K562 (cell line): ENCODE data around the gene ATP4B. TPM values are rescaled to one million over a fixed set of nuclear protein-coding genes. Genes with fewer than 3 reads are reported as not detected.

Experiments used
- ATAC-seq: fragments of 200-7000 bp; cut with Tn5 transposase; 3 replicates; pipeline ENCODE4 v1.9.1; 2020; ENCODE audit warnings: moderate library complexity
- BruUV-seq: library from RNA; stranded (reverse); fragments of 400-500 nt; replicated peaks from 2 replicates; lab custom pipeline; 2021; lab: Mats Ljungman, UMichigan
- CTCF ChIA-PET: fragments of 300-600 bp; formaldehyde crosslinking; extraction: SDS; loops from one replicate; lab custom pipeline; 2021; ENCODE audit warnings: low intra/inter-chr PET ratio; lab: Yijun Ruan, JAX
- POLR2A ChIA-PET: fragments of 300-600, 350-650 bp; sonication (Branson Sonifier 250); formaldehyde crosslinking; extraction: SDS; loops from one replicate; lab custom pipeline; 2021; ENCODE audit warnings: antibody characterized with exemption, inconsistent platforms; lab: Yijun Ruan, JAX
- DNase-seq, 4 experiments: peaks; one replicate each; pipeline versions ENCODE4 v3.0.0 to v3.0.0-alpha.2; 2011 to 2018; ENCODE audit warnings: low spot score in 3 of 4, mixed read lengths in 3 of 4; ENCODE audit errors: extremely low read depth in 1 of 4
- FAIRE-seq: peaks from 2 replicates; lab custom pipeline; 2011; peaks lifted over from hg19 to GRCh38; lab: Jason Lieb, UNC
- H2AFZ ChIP-seq: 2 replicates; pipeline ENCODE4 v1.6.0; 2011; ENCODE audit warnings: low read depth, low read length, control low read depth, inconsistent platforms
- H3K27ac ChIP-seq: fragments of 200-600 bp; 3 replicates; pipeline ENCODE4 v1.8.0; 2011; ENCODE audit warnings: low read depth, mild to moderate bottlenecking, control low read depth, inconsistent platforms, low read length, moderate library complexity, mixed read lengths; ENCODE audit errors: extremely low read depth
- H3K27me3 ChIP-seq, 2 experiments: fragments of 300-600 bp in 1 of 2; 2 replicates in 1 of 2; 3 replicates in 1 of 2; pipeline versions ENCODE4 v1.6.0 to v1.8.0; 2011; ENCODE audit warnings: inconsistent platforms in 2 of 2, low read length in 2 of 2, mild to moderate bottlenecking in 1 of 2, mixed read lengths in 1 of 2, moderate library complexity in 1 of 2; ENCODE audit not compliant: control insufficient read depth in 2 of 2, insufficient read depth in 2 of 2
- H3K36me3 ChIP-seq: fragments of 300-600 bp; 3 replicates; pipeline ENCODE4 v1.8.0; 2011; ENCODE audit warnings: mild to moderate bottlenecking, low read length, inconsistent platforms; ENCODE audit not compliant: control insufficient read depth, insufficient read depth
- H3K4me1 ChIP-seq, 2 experiments: fragments of 200-600 bp in 1 of 2; replicated peaks in 1 of 2; 2 replicates in 1 of 2; 3 replicates in 1 of 2; pipeline versions ENCODE4 v1.5.1 to v1.8.0; 2011; ENCODE audit warnings: inconsistent platforms in 2 of 2, low read length in 2 of 2, mild to moderate bottlenecking in 1 of 2, mixed read lengths in 1 of 2, moderate library complexity in 1 of 2; ENCODE audit not compliant: control insufficient read depth in 2 of 2, insufficient read depth in 2 of 2
- H3K4me2 ChIP-seq: 2 replicates; pipeline ENCODE4 v1.6.1; 2011; ENCODE audit warnings: low read length, control low read depth, inconsistent platforms, mixed read lengths; ENCODE audit not compliant: insufficient read depth
- H3K4me3 ChIP-seq: fragments of 200-600 bp; sonication (generic), shearing (Covaris generic); 2 replicates; pipeline ENCODE4 v1.5.1; 2016; ENCODE audit warnings: control low read depth, inconsistent platforms
- H3K79me2 ChIP-seq: fragments of 200-600 bp; 3 replicates; pipeline ENCODE4 v1.8.0; 2011; ENCODE audit warnings: low read length, inconsistent platforms; ENCODE audit not compliant: control insufficient read depth, insufficient read depth
- H3K9ac ChIP-seq, 2 experiments: 2 replicates each; pipeline versions ENCODE4 v1.6.0 to v1.6.1; 2011; ENCODE audit warnings: low read depth in 2 of 2, low read length in 2 of 2, control low read depth in 1 of 2, inconsistent platforms in 1 of 2, mild to moderate bottlenecking in 1 of 2, mixed read lengths in 1 of 2; ENCODE audit not compliant: insufficient read depth in 1 of 2
- H3K9me1 ChIP-seq: one replicate; pipeline ENCODE4 v1.6.0; 2011; ENCODE audit warnings: inconsistent platforms, mild to moderate bottlenecking, low read length, moderate library complexity; ENCODE audit not compliant: control insufficient read depth, insufficient read depth
- H3K9me3 ChIP-seq: replicated peaks from 2 replicates; pipeline ENCODE4 v1.5.1; 2011; ENCODE audit warnings: low read depth, low read length, inconsistent platforms; ENCODE audit not compliant: control insufficient read depth, insufficient read depth
- H4K20me1 ChIP-seq: replicated peaks from 2 replicates; pipeline ENCODE4 v1.6.1; 2011; ENCODE audit warnings: low read length, inconsistent platforms, mixed read lengths; ENCODE audit not compliant: control insufficient read depth, insufficient read depth
- SFPQ ChIP-seq: fragments of 200-400 bp; formaldehyde crosslinking; IDR thresholded peaks from 2 replicates; pipeline ENCODE4 v1.6.1; 2017; ENCODE audit warnings: mild to moderate bottlenecking, low read depth, low read length, moderate library complexity
- STAG1 ChIP-seq: sonication (generic); formaldehyde crosslinking; IDR thresholded peaks from 2 replicates; pipeline ENCODE4 v1.5.0; 2020; ENCODE audit warnings: missing genetic modification reagents, borderline replicate concordance
- TBL1XR1 ChIP-seq, 2 experiments: IDR thresholded peaks; 2 replicates each; pipeline ENCODE4 v1.6.1; 2012; ENCODE audit warnings: improper control_type of control experiment in 2 of 2, low read length in 2 of 2, mild to moderate bottlenecking in 1 of 2
- ZEB2 ChIP-seq: fragments of 450-650 bp; IDR thresholded peaks from 2 replicates; pipeline ENCODE4 v1.6.1; 2016
- ZNF780A ChIP-seq: fragments of 250-450 bp; sonication (Bioruptor Pico); IDR thresholded peaks from 2 replicates; pipeline ENCODE4 v1.5.0; 2021; ENCODE audit warnings: mild to moderate bottlenecking
- WGBS: fragments of 100-300 bp; shearing (Covaris generic); methylation state at CpG from one replicate; pipeline ENCODE4 v1.1.6; 2016; ENCODE audit warnings: low coverage, mixed read lengths; ENCODE audit not compliant: insufficient coverage; ENCODE audit errors: missing lambda C conversion rate; 5-methylcytosine and 5-hydroxymethylcytosine counted together
- in situ Hi-C: fragments of 300-500 bp; cut with MboI; formaldehyde crosslinking; loops from 4 replicates; pipeline ENCODE4 v1.15.0; 2018; ENCODE audit warnings: inconsistent platforms, mixed read lengths
- intact Hi-C: fragments of 100-400 bp; cut with micrococcal nuclease; formaldehyde crosslinking; loops from 2 replicates; pipeline ENCODE4 v1.14.2; 2022
- polyA plus RNA-seq, 8 experiments: library from polyadenylated mRNA; depleted of rRNA in 4 of 8; stranded (reverse) in 5 of 8; unstranded in 3 of 8; fragments of >200 nt; fragmentation: Nextera tagmentation in 2 of 8; fragmentation: Illumina TruSeq in 1 of 8; extraction: Ambion mirVana in 2 of 8; extraction: Trizol in 1 of 8; gene quantifications; 2 replicates each; pipeline versions ENCODE4 v1.2.1 to v1.2.3, GENCODE V29; 2011 to 2014; ENCODE audit warnings: inconsistent platforms in 1 of 8, missing spikeins in 1 of 8
- total RNA-seq, 7 experiments: library from RNA; depleted of rRNA in 6 of 7; stranded (reverse); fragments of >200 nt in 6 of 7; fragmentation: Illumina TruSeq in 2 of 7; extraction: Trizol in 2 of 7; gene quantifications; 2 replicates each; pipeline versions ENCODE4 v1.2.1 to v1.2.3, GENCODE V29; 2011 to 2021; ENCODE audit warnings: low replicate concordance in 1 of 7

ATP4B gene
- total and polyA plus RNA-seq, 9 of the 15 experiments (the other 6 are each of a cell fraction or from before 2014, with no cell fraction given), result not detected

- H3K9me3 ChIP-seq, result no peaks in the 10 kb centered on the region
- WGBS, result 0% methylated on average over 2 of the region's 3 CpGs
- no peak overlapping the region for H2AFZ ChIP-seq
- CTCF ChIA-PET, result no interaction called here
- POLR2A ChIA-PET, result no interaction called here
- in situ Hi-C loops (loop anchor here (10.0 kb wide), 1 partner anchor 59 kb away; no protein-coding TSS in a partner anchor), intact Hi-C loops (no loop called here)
- H3K4me2 ChIP-seq, result no peak overlapping the region
- ATAC-seq (no peak), DNase-seq (no peak)
- no peaks in the 10 kb centered on the region for H3K9me1 ChIP-seq
- TF ChIP-seq STAG1 (CRISPR knock-in tag) (peak; percentile 8; the same call in 1 of the 2 replicates), ZEB2 (peak; percentile 62; the same call in 1 of the 2 replicates), TBL1XR1 (IDR thresholded peaks at IDR 0.05; ENCODE audit: low read length in 2 of 2) (no peak), SFPQ (no peak), ZNF780A (no peak)
- TF ChIP-seq, all 486 proteins: peak for 2
- Histone ChIP-seq H3K9ac (no peak overlapping the region), H3K4me3 (no peak overlapping the region), H3K27me3 (peaks cover 24 to 53% of the 10 kb centered on the region in 2 experiments; a peak in 3 of 5 replicates), H3K4me1 (peaks cover 0 to 7% of the 10 kb centered on the region in 2 experiments; a peak in 2 of 5 replicates), H4K20me1 (no peaks in the 10 kb centered on the region), H3K79me2 (no peaks in the 10 kb centered on the region), H3K27ac (no peak overlapping the region), H3K36me3 (no peaks in the 10 kb centered on the region)
- no peak for FAIRE-seq
- BruUV-seq, result no TSS peak
These were observed 7.8 kb upstream of the ATP4B start for GRCh38 chr13:113665597-113666328.
